ENCODE measurements around the gene CDK15.

DNA sequence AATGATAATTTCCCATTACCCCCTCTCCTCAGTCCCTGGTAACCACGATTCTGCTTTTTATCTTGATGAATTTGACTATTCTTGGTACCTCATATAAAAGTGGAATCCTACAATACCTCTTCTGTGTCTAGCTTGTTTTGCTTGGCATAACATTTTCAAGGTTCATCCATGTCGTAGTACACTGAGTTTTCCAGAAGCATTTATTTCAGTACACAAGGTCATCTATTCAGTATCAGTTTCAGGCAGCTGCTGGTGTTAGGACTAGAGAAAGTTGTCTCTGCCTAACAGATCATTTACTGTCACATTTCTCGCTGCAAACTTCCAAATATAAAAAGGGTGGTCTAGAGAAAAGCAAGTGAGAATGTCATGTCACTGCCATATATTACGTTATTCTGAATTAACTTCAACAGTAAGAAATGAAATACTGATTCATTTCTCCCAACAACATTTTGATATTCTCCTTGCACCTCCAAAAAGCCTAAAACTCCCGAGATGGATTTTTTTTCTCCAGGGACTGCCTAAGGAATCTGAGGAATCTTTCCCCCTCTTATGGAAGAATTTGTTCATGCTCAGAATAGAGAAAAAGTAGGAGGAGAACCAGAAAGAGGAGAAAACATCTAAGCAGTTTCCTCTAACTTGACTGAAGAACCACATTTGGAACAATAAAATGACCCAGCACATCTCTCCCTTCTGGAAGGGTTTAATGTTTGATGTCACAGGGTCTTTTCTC, 36.0 kb downstream of the CDK15 start:
- TF ChIP-seq, protein P1, sequence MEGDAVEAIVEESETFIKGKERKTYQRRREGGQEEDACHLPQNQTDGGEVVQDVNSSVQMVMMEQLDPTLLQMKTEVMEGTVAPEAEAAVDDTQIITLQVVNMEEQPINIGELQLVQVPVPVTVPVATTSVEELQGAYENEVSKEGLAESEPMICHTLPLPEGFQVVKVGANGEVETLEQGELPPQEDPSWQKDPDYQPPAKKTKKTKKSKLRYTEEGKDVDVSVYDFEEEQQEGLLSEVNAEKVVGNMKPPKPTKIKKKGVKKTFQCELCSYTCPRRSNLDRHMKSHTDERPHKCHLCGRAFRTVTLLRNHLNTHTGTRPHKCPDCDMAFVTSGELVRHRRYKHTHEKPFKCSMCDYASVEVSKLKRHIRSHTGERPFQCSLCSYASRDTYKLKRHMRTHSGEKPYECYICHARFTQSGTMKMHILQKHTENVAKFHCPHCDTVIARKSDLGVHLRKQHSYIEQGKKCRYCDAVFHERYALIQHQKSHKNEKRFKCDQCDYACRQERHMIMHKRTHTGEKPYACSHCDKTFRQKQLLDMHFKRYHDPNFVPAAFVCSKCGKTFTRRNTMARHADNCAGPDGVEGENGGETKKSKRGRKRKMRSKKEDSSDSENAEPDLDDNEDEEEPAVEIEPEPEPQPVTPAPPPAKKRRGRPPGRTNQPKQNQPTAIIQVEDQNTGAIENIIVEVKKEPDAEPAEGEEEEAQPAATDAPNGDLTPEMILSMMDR (conservative IDR thresholded peaks at IDR 0.05; ENCODE audit: low read depth in 2 of 2) = no peak
- TF ChIP-seq POLR2AphosphoS5 (IDR thresholded peaks at IDR 0.05; ENCODE audit: low read depth) (no peak), EZH2phosphoT487 (IDR thresholded peaks at IDR 0.05; ENCODE audit: unreplicated experiment) (no peak)
